ENCODE measurements around the gene CFAP210. TPM values are rescaled to one million over a fixed set of nuclear protein-coding genes. Genes with fewer than 3 reads are reported as not detected.

Gene CFAP210
- total RNA-seq, 1 experiment from 2014 or later, result 0.94 TPM

- Histone ChIP-seq H4K20me1 (ENCODE audit: control insufficient read depth, insufficient read depth, insufficient read length) (no peaks in the 10 kb centered on the region), H3K23me2 (ENCODE audit: insufficient read length, low read depth, low read length, poor library complexity, severe bottlenecking) (no peaks in the 10 kb centered on the region), H3K4ac (ENCODE audit: low read depth, low read length) (no peak overlapping the region), H3K27ac (ENCODE audit: insufficient read length, low read depth, low read length) (no peak overlapping the region), H3K79me1 (ENCODE audit: insufficient read depth, low read depth, low read length, poor library complexity, severe bottlenecking) (no peaks in the 10 kb centered on the region), H2BK15ac (ENCODE audit: low read depth, low read length) (no peak overlapping the region), H4K5ac (ENCODE audit: insufficient read length, low read depth, low read length) (no peak overlapping the region), H2BK20ac (ENCODE audit: low read depth, low read length, poor library complexity, severe bottlenecking) (no peak overlapping the region), H2BK5ac (ENCODE audit: insufficient read length, low read length) (no peak overlapping the region), H3K27me3 (ENCODE audit: insufficient read depth, low read length) (no peaks in the 10 kb centered on the region), H3K18ac (ENCODE audit: insufficient read length, low read depth, low read length) (no peak overlapping the region), H3K4me2 (ENCODE audit: insufficient read depth, insufficient read length, low read length) (no peak overlapping the region), H3K9me3 (ENCODE audit: control insufficient read depth, low read depth, low read length) (no peaks in the 10 kb centered on the region), H3K79me2 (ENCODE audit: insufficient read depth, low read length) (no peaks in the 10 kb centered on the region), H4K8ac (replicated peaks; ENCODE audit: insufficient read length, low read depth, low read length) (no peak overlapping the region), H2BK120ac (ENCODE audit: low read depth, low read length, poor library complexity, severe bottlenecking) (no peak overlapping the region), H2AFZ (ENCODE audit: low read length) (no peak overlapping the region), H3K4me1 (ENCODE audit: insufficient read depth, low read length) (no peaks in the 10 kb centered on the region), H2AK5ac (ENCODE audit: insufficient read length, low read length) (no peak overlapping the region), H3K14ac (ENCODE audit: insufficient read depth, low read length) (no peak overlapping the region), H3K56ac (ENCODE audit: insufficient read length, low read depth, low read length) (no peak overlapping the region), H3K9ac (ENCODE audit: extremely low read depth, insufficient read length, low read length) (no peak overlapping the region), H4K91ac (ENCODE audit: insufficient read length, low read depth, low read length) (no peak overlapping the region), H3T11ph (ENCODE audit: low read length) (no peak overlapping the region), H2BK12ac (ENCODE audit: insufficient read length, low read depth, low read length) (no peak overlapping the region), H3K23ac (ENCODE audit: insufficient read length, low read depth, low read length) (no peak overlapping the region)
- peaks cover 0 to 3% (median 0%) of the 10 kb centered on the region in 3 experiments; a peak in 1 of 7 replicates for H3K36me3 Mint-ChIP-seq (ENCODE audit: insufficient read depth in 1 of 3, low read depth in 3 of 3)
- WGBS (ENCODE audit: extremely low coverage, insufficient read length, low lambda C conversion rate), result no CpG with 5 or more reads among the region's 3 CpGs
- H3K4me3 Mint-ChIP-seq, result no peak overlapping the region
- H3K9me3 Mint-ChIP-seq, result peaks cover 0 to 7% of the 10 kb centered on the region in 2 experiments; a peak in 1 of 5 replicates
- peaks cover 9 to 13% of the 10 kb centered on the region in 2 experiments for H3K4me1 Mint-ChIP-seq
- DNase-seq, result no peak
- TF ChIP-seq CTCF (conservative IDR thresholded peaks at IDR 0.05), result peak; percentile 68
- no peak overlapping the region for H3K27ac Mint-ChIP-seq
- no peaks in the 10 kb centered on the region for H3K27me3 Mint-ChIP-seq (ENCODE audit: low read depth)
Observed at GRCh38 chr2:169676357-169676756, 17.8 kb downstream of the CFAP210 start.

Data from H9 (cell line).